Activated CD8-positive, alpha-beta memory T cell treated with anti-CD3 and anti-CD28 coated beads for 48 hours (primary cell): ENCODE measurements around the gene MACROD2.

Experiments
- DNase-seq, 3 experiments: peaks; one replicate each; pipeline ENCODE4 v3.0.0-alpha.2; 2020; ENCODE audit warnings: low read depth in 2 of 3, low spot score in 2 of 3

Gene MACROD2

DNA sequence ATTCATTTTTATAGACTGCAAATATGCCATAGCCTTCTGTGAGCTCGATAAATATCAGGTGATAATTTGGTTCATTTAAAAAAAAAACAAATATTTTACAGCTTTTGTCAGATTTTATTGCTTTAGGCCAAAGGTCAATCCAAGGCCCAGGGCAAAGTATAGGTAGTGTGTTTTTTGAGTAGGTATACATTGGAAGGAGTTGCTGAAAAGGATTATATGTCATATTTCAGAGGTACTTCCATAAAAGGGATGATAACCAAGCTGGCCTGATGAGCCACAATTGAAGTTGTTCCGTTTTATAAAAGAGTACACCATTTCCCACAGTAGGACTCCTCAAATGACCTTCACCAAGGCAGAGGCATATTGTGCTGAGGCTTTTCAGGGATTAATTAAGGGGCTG, 794.9 kb downstream of the MACROD2 start:
- no peak for DNase-seq

DNA sequence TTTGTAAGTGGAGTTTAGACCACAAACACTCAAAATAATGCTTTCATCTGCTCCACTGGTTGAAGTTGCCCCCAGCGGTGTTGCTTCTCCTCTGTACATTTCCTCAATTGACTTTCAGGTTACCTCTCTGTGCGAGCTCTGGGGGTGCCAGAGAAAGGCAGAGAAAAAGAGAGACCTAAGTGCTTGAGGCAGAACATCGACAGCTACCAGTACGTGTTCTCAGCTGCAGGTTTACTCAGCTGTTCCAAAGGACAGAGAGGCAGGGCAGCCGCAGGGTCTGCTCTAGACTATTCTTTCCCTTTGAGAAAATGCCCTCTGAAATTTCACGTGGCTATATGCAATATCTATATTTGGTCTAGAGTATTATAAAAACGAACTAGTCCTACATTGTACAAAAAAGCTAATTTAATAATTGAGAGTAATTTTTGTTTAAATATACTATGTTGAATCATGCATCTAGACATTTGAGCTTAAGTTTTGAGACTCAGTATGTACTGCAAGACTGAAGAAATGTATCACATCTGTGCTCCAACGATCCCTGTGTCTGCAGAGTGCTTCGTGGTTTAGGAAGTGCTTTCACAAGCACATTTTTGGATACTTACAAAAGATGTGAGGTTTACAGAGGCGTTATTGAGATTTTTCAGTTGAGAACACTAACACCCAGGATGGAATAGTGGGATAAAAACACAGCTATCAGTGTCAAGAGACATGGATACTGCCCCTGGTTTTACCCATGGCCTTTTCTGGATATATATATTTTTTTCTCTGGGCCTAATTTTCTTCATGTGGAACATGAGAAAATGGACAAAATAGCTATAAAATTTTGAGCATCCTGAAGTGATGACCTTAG, 795.7 kb downstream of the MACROD2 start:
- no peak for DNase-seq

DNA sequence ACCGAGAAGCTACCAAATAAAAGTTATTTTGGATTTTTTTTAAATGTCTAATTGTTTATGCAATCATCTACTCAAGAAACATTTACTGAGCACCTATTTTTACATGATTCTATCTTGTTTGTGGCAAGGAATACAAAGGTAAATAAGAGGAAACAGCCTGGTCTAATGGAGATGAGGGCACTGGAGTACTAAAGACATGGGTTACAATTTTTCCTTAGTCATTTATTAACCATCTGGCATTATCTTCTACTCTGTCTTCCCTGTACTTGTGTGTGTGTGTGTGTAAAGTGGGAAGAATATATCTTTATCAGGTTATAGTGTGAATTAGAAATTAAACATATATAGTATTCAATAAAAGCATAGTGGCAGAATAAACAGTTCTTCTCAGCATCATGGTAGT, 797.6 kb downstream of the MACROD2 start:
- DNase-seq, result no peak

DNA sequence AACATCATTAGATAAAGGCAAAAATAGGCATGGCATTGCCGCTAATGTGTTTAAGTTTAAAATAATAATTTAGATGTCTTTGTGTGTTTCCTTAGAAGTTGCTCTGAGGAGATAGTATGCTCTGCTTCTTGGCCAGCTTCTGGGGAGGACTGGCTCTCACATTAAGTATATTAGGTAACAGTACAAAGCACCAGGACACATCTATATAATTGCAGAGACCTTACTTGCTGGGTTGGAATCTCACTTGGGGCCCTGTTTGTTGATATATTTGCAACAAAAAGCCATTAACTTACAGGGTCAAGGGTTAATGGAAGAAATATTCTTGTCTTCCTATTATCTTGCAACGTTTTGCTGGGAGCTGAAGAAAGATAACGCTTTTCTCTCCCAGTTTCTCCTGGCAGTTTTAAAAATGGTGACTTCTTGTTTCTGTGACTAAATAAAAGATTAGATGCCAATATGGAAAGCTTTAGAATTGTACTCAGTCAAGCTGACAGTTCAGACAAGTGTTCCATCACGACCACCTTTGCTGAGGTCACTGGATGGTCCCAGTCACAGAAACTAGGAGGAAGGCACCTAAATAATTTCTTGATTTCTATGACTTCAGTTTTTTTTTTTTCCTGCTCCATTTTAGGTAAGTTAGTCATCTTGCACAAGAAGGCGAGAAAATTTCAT, 804.4 kb downstream of the MACROD2 start:
- DNase-seq, result no peak

DNA sequence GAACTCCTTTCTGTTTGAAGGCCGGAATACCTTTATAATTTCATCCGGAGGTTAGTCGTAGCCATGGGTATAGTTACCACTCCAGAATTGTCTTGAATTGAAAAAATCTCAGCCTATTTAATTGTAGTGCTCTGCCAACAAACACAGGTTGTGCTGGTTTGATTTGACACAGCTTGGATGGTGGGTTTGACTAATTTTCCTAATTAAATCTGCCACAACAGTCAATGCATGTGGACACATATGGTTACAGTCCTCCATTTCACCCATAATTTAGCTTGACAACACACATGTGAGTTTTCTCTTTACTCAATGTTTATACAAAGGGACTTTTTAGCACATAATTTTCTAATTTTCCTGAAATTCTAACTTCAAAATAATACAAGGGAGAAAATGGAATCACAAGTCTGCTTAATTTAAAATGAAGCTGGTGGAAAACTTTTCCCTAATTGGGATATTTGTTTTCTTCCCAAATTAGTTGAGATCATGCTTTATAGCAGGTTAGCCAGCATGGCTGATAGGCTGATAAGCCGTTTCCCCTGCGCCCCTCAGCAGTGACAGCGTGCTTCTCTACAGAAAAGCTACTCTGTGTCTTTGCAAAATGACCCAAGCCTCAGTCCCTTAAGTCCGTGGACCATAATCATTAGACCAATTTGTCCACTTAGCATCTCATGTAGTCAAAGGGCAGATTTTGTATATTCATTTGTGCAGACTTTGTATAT, 805.5 kb downstream of the MACROD2 start:
- DNase-seq, result no peak

DNA sequence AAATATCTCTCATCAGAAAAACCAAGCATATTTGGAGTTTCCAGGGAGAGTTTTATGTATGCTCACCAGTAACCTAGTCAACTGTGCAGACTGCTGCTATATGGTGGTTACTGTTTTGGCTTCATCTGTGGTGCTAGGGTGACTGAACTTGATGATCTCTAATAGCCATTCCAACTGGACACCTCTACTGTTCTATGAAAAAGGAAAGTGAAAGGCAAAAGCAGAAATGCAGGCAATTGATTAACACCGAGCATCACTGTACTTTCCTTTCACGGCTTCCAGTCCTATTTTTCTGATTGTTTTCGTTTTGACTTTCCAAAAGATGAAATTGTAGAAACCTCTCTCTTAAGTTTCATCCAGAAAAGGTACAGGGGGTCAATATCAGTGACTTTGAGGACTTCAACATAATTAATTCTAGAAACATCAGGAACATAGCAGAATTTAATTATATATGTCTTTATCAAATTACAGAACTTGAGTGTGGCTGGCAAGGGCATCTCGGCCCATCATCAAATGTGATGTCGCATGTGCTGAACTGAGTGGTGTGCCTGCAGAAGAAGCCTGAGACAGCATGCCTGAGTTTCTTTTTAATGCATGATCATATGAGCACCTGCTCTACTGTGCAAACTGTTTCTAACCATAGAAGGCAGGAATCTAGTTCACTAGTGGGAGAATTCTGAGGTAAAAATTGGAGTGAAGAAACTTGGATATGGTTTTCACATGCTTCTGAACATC, 806.4 kb downstream of the MACROD2 start:
- no peak for DNase-seq

DNA sequence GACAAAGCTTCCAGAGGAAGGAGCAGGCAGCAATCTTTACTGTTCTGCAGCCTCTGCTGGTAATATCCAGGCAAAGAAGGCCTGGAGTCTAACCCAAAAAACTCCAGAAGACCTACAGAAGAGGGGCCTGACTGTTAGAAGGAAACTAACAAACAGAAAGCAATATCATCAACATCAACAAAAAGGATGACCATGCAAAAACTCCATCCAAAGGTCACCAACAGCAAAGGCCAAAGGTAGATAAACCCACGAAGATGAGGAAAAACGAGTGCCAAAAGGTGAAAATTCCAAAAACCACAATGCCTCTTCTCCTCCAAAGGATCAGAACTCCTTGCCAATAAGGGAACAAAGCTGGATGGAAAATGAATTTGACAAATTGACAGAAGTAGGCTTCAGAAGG, 811.9 kb downstream of the MACROD2 start:
- DNase-seq, result no peak

DNA sequence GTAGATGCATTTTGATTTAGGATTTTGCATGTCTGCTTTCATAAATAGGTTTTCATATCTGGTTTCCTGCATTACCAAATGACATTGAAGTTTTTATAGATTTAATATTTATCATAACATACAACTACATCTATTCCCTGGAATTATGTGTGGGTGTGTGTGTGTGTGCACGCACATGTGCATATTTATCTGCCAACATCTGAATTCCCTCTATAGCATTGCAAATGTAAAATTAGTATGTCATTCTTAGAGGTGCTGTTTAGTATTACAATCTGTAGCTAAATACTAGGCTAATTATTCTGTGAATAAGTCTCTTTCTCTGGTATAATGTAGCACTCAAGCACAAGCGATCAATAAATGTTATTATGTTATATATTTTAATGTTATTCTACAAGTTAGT, 820.0 kb downstream of the MACROD2 start:
- no peak for DNase-seq

DNA sequence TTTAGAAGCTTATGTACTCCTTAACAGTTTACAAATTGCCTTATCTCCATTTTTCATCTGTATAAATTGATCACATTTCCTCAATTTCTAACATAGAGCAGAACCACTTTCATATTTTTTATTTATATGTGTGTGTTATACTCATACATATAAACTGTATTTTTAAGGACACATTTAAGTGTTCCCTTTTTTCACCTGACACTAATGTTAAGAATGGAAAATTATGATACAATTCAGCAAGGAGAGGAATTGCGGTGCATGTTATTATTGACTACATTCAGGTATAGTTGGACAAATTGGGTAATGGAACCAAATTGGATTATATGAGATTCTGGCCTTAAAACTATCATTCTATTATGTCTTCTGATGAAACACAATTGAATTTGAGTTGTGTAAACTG, 821.2 kb downstream of the MACROD2 start:
- DNase-seq, result no peak

DNA sequence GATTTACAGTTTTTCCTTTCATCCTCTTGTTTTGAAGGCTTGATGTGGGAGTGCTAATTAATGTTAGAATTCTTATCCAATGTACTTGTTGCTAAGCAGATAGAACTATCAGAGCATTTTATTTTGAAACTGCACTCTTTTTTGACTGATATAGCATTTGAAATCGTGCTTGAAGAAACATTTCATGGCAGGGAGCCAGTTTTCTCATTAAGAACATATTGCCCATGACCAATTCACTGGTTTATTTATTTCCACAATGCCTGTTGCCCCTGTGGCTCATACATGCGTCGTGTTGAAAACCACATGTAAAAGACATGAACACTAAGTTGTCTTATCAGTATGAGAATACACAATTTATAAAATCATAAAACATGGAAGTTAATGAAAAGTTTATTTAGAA, 821.8 kb downstream of the MACROD2 start:
- DNase-seq, result no peak

DNA sequence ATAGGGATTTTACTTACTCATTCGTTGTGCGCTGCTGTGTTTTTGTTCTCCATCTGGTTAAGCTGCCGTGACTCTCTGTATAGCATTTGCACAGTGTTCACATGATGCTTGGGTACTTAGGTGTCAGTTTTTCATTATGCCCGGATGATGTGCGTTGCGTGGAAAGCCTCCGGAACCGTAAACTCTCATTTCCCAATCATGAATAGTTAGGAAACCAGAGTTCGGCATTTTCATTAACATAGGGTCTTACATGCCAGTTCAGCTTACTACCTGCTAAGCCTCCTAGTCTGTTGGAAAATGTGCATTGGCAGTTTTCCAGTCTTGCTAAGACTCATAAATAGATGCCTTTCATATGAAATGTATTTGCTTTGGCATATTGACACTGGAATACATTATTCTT, 825.5 kb downstream of the MACROD2 start:
- DNase-seq, result no peak

DNA sequence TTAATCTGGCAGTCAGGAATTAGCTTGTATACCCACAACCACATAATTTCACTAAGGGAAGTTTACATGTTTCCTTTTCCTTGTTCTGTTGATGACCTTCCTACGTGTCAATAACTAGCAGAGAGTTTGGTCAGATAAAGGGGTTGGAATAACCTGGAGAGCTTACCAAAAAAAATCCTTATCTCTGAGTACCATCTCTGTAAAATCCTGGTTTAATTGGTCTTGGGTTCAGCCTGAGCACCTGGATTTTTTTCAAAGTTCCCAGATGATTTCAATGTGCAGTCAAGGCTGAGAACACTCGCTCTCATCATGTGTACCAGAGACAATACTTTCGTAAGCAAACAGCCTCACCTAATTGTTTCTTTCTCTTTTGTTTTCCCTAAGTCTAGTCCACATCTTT, 825.9 kb downstream of the MACROD2 start:
- DNase-seq, result no peak

DNA sequence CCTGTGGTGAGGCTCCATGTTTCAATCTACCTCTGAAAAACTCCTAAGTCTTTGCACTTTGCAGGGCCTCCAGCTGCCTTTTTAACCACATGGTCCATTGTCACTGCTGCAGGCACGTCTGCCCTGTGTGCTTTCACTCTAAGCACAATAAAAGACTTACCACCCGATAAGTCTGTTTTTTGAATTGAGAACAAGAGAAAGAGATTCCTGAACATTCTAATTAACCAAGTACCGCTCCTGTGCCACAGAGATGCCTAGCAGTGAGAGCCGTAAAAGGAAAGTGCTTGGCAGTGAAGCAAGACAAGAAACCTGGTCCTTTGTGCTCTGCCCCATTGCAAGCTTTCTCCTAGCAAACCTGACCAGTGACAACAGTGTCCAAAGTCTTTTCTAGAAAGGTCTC, 829.7 kb downstream of the MACROD2 start:
- no peak for DNase-seq

DNA sequence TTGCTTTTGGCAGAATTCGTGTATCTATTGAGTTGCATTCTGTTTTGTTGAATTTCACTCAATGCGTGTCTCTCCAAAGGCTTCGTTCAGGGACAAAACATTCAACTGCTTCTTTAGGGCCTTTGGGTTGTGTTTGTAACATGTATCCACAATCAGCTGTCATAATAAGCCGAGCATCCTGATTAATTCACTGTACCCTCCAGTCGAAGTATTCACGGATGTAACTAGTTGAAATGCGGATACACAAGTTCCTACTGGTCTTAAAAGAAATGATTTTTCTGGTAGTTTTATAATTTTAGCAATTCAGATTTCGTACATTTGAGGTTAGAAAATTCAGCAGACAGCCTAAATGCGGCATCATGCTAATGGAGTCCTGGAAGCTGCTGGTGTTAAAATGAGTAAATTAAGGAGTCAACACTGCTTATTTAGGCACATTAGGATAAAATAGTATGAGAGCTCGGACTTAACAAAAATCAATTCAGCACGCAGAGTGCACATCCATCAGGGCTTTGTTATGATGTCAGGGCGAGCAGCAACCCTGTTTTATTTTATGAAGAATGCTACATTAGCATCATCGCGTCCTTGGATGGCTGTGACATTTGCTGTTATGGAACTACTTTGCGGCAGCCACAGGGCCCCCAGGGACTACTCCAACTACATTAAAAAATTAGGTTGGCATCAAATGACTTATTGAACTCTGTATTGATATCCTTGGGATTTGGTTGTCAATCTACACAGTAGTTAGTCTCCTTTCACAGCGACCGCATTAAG, 831.4 kb downstream of the MACROD2 start:
- DNase-seq, result no peak

DNA sequence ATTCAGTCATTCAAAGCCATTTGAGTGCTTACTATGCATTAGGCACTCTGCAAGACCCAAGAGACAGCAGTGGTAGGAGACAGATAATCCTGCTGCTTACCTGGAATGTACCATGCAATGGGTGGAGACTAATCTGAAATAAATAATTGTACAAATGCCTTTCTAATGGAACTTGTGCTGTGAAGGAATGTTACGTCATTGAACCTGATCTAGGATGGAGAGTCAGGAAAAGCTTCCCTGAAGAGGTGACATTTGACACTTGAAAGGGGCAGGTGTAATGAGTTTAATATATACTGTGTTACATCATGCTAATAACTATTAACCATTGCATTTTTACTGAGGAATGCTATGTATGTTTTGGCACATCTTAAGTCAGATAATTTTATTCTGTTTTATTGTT, 833.1 kb downstream of the MACROD2 start:
- no peak for DNase-seq

DNA sequence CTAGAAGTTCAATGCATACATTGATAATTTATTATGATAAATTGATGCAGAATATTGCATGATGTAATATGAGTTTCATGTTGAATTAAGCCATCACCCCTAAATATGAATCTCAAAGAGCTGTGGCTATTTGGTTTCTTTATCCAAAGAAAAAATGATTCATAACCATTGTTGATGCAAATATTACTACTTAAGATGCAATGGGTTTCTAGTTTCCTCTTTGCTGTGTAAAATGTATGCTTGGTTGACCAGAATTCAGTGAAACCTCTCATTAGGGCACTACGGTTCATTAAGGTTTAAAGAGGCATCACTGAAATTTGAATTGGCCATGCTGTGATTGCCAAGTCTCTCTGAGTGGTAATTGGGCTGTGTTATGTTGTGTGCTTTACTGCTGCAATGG, 834.6 kb downstream of the MACROD2 start:
- no peak for DNase-seq

DNA sequence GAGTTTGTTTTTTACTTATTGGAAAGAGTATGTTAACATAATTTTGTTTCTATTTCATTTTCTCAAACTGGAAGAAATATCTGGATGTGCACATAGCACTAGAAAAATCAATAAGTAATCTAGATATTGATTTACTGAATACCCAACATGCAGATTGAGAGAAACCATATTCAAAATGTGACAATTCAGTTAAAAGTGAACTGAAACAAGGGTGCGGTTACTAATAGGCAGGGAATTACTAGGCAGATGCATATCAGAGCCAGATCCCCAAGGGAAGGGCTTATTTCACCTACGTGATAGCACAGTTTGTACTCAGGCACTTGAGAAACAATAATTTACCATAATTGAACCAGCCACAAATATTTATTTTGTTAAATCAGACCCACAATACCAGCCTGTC, 835.1 kb downstream of the MACROD2 start:
- no peak for DNase-seq

DNA sequence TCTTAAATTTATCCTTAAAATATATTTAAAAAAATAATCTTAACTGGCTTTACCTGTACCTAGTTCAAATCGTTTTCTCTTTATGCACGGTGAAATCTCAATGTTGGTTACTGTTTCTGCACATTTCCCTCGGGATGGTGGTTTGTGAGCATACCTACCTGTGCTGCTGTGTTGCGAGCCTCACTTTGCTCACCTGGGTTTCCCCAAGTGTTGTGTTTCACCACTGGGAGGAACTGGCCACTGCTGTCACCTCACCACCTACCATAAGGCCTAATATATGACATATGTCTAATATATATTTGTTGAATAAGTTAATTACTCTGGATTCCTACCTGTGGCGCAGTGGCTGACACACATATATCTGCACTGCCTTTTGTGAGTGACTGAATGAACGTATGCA, 835.6 kb downstream of the MACROD2 start:
- DNase-seq, result no peak

DNA sequence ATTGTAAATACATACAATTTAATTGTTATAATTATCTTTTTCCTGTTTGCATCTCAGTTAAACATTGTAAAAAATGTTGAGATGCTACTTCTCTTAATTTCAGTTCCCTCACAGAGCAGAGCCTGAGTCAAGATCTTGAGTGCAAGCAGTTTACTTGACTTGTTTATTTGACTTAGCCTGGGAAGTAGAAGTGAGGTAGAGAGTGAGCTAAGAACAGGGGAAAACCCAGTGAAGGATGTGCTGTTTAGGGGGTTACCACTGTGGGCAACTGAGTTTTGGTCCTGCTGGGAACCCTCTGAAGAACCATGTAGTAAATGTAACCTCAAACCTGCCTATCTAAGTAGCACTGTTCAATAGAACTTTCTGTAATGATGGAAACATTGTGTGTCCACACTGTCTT, 837.3 kb downstream of the MACROD2 start:
- no peak for DNase-seq

DNA sequence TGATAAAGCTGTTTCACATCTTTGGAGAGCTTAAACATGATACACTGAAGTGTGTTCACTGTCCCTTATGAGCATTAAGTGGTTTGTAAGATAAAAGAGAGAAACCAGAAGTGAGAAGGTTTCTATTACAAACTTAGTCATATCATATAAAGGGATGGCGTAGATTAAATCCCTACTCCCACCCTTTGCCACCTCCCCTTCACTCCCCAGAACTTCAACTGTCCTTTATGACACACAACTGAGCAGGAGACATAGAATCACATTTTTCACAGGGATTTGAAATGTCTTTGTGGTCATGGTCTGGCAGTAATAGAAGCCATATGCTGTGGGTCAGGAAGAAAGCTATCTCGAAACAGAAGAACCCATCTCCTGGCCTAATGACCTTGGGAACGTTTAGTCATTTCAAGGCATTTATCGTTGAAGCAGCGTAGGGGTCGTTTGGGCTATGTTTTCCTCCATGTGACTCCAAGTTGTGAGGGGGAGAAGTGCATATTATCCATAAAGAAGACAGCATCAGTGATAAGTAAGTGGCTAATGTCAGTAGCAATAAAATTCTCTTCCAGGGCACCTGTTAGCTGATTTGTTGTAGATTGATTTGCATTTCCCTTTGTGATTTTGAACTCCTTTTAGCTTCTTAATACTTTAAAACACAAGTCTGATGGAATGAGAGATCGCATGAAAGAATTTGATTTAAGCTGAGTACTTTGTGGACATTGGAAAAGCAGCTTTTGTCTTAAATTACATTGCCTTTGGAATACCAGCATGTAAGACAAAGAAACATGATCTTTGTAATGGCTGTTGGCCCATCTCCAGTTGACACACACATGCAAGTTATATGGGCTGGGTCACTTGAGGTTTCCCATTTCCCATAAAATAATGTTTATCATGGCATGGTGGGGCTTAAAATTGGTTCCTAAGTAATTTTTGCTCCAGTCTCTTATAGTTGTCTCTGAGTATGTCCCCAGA, 843.6 kb downstream of the MACROD2 start:
- no peak for DNase-seq
